Upper lobe of left lung (tissue), 4 donors: ENCODE results near the gene ASCC3.

ENCODE experiments used
- POLR2A ChIP-seq, 4 donors: fragments of 450-650 bp; IDR thresholded peaks; one replicate each; pipeline ENCODE4 v1.5.1; 2016 to 2017; ENCODE audit warnings: antibody characterized with exemption in 4 of 4, mild to moderate bottlenecking in 2 of 4
- POLR2AphosphoS5 ChIP-seq, 2 donors: sonication (generic); formaldehyde crosslinking; IDR thresholded peaks; one replicate each; pipeline ENCODE4 v1.5.1; 2017; ENCODE audit warnings: antibody characterized with exemption in 2 of 2
- TF ChIP-seq, protein P1 (sequence below), 6 experiments: fragments of 450-650 bp in 4 of 6; fragments of 200-600 bp in 2 of 6; sonication (generic) in 2 of 6; IDR thresholded peaks; one replicate each; pipeline ENCODE4 v1.5.1; 2016 to 2019; ENCODE audit warnings: antibody characterized with exemption in 6 of 6

DNA sequence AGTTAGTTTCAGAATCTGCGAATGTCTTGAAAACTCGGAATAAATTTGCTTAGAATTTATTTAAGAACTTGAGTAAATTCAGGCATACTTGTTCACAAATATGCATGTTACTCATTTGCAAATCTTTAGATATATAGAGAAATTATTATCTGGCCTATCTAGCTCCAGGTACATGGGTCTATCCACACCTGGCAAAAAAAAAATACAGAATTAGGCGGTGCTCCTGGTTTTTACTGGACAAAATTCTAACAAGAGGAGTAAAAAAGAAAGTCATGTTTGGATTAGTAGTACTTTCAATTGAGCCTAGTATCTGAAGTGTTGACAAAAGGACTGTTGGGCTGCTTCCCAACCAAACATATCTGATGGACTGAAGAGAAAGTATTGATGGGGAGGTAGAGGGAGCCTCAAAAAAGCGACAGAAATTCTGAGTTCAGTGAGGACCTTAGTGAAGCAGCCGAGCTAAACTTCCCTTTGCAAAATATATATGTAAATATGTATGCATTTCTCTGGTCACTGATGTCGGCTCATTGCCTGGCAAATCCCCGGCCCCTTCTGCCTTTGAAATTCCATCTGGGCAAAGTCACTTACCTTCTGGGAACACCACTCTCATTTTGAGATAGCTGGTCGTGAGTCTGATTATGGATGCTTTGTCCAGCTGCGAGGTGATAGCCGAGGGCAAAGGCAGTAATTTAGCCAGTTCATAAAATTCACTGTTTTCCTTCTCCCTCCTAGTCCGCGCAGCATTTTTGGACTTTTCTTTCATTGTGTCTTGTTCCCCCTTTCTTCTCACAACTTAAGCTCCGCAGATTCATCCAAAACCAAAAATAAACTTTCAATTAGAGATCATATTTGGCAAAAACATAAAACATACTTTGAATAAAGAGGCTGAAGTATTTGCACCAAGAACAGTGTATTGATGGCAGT, 418.2 kb downstream of the ASCC3 start:
- TF ChIP-seq POLR2A (IDR thresholded peaks at IDR 0.05) (no peak), POLR2AphosphoS5 (IDR thresholded peaks at IDR 0.05) (no peak)
- TF ChIP-seq, protein P1, sequence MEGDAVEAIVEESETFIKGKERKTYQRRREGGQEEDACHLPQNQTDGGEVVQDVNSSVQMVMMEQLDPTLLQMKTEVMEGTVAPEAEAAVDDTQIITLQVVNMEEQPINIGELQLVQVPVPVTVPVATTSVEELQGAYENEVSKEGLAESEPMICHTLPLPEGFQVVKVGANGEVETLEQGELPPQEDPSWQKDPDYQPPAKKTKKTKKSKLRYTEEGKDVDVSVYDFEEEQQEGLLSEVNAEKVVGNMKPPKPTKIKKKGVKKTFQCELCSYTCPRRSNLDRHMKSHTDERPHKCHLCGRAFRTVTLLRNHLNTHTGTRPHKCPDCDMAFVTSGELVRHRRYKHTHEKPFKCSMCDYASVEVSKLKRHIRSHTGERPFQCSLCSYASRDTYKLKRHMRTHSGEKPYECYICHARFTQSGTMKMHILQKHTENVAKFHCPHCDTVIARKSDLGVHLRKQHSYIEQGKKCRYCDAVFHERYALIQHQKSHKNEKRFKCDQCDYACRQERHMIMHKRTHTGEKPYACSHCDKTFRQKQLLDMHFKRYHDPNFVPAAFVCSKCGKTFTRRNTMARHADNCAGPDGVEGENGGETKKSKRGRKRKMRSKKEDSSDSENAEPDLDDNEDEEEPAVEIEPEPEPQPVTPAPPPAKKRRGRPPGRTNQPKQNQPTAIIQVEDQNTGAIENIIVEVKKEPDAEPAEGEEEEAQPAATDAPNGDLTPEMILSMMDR (IDR thresholded peaks at IDR 0.05), result no peak
